Ascending aorta (tissue), 2 donors: ENCODE measurements around the gene AQP1. TPM values are rescaled to one million over a fixed set of nuclear protein-coding genes. Genes with fewer than 3 reads are reported as not detected.

ENCODE experiments used
- DNase-seq, 2 donors: peaks; one replicate each; pipeline ENCODE4 v3.0.0-alpha.2; 2019; ENCODE audit warnings: low spot score in 2 of 2
- H3K27ac ChIP-seq, 2 donors: fragments of 200-600 bp; sonication (generic); one replicate each; pipeline ENCODE4 v1.5.1; 2016 to 2017; ENCODE audit warnings: mild to moderate bottlenecking in 1 of 2
- H3K27me3 ChIP-seq: fragments of 200-600 bp; sonication (generic); one replicate; pipeline ENCODE4 v1.5.1; 2017
- H3K36me3 ChIP-seq, 2 donors: fragments of 200-600 bp; sonication (generic); one replicate each; pipeline ENCODE4 v1.5.1; 2016
- H3K4me1 ChIP-seq, 2 donors: fragments of 200-600 bp; sonication (generic); one replicate each; pipeline ENCODE4 v1.5.1; 2016 to 2017; ENCODE audit warnings: mild to moderate bottlenecking in 1 of 2
- H3K4me3 ChIP-seq, 2 donors: fragments of 200-600 bp; sonication (generic); one replicate each; pipeline ENCODE4 v1.5.1; 2016 to 2017; ENCODE audit warnings: mild to moderate bottlenecking in 1 of 2
- H3K9me3 ChIP-seq, 2 donors: fragments of 200-600 bp; sonication (generic); one replicate each; pipeline ENCODE4 v1.5.1; 2016
- intact Hi-C: fragments of 100-400 bp; cut with DNase I; formaldehyde crosslinking; loops from one replicate; pipeline ENCODE4 v1.15.1; 2023
- total RNA-seq: library from RNA; depleted of rRNA; stranded (reverse); fragments of >200 nt; gene quantifications from one replicate; pipeline ENCODE4 v1.1.0, GENCODE V29; 2016
- TF ChIP-seq, protein P1 (sequence below), 3 experiments: fragments of 200-600 bp in 2 of 3; fragments of 450-650 bp in 1 of 3; sonication (generic) in 2 of 3; IDR thresholded peaks; one replicate each; pipeline ENCODE4 v1.5.1; 2016 to 2019; ENCODE audit warnings: antibody characterized with exemption in 3 of 3, mild to moderate bottlenecking in 1 of 3, moderate library complexity in 1 of 3

AQP1 gene
- total RNA-seq, 1 donor from 2014 or later: 2,113 TPM

DNA sequence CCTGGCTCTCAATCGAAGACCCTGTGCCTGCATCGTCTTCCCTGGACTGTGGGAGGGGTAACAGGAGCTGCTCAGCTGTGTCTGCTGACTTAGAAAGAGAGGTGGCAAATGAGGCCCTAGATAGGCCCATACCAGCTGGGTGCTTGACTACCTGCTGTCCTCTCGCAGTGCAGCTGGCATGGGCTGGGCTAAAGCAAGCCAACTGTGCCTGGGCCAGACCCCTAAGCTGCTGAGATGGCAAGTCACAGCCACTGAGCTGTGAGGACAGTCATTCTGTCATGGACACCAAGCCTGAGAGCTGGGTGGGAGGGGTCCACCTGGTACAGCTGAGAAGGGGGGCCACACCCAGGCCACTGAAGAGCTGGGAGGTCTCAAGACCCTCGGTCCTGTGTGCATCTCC is 45.8 kb upstream of the AQP1 start:
- Histone ChIP-seq H3K27ac (peak overlapping the region in 1 of 2 donors; percentile 39), H3K9me3 (no peaks in the 10 kb centered on the region), H3K4me1 (peaks cover 14 to 30% of the 10 kb centered on the region in 2 donors), H3K36me3 (peaks cover 1 to 12% of the 10 kb centered on the region in 2 donors), H3K27me3 (no peaks in the 10 kb centered on the region), H3K4me3 (no peak overlapping the region)
- intact Hi-C loops: loop anchor here (2.0 kb wide), 1 partner anchor 23 kb away; no protein-coding TSS in a partner anchor
- no peak for DNase-seq
- TF ChIP-seq, protein P1, sequence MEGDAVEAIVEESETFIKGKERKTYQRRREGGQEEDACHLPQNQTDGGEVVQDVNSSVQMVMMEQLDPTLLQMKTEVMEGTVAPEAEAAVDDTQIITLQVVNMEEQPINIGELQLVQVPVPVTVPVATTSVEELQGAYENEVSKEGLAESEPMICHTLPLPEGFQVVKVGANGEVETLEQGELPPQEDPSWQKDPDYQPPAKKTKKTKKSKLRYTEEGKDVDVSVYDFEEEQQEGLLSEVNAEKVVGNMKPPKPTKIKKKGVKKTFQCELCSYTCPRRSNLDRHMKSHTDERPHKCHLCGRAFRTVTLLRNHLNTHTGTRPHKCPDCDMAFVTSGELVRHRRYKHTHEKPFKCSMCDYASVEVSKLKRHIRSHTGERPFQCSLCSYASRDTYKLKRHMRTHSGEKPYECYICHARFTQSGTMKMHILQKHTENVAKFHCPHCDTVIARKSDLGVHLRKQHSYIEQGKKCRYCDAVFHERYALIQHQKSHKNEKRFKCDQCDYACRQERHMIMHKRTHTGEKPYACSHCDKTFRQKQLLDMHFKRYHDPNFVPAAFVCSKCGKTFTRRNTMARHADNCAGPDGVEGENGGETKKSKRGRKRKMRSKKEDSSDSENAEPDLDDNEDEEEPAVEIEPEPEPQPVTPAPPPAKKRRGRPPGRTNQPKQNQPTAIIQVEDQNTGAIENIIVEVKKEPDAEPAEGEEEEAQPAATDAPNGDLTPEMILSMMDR (IDR thresholded peaks at IDR 0.05): no peak

DNA sequence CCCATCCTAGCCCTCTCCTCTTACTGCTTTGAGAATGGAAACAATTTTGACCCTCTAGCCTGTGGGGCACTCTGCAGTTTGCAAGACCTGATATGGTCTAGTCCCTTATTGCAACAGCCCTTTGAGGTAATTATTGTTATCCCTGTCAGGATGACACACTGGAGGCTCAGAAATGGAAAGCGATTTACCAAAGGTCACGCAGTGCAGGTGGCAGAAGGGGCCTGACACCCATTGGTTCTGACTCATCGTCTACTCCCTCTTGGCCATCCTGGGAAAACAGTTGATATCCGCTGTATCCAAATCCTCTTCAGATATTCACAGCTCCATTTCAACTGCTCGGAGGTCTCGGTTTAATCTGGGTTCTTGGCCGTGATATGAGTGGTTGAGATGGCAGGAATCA is 44.7 kb upstream of the AQP1 start:
- no peaks in the 10 kb centered on the region for H3K27me3 ChIP-seq
- H3K4me1 ChIP-seq: peaks cover 14 to 30% of the 10 kb centered on the region in 2 donors
- intact Hi-C loops: no loop called here
- DNase-seq: no peak
- H3K4me3 ChIP-seq: no peak overlapping the region
- H3K9me3 ChIP-seq: no peaks in the 10 kb centered on the region
- H3K36me3 ChIP-seq: peaks cover 4 to 8% of the 10 kb centered on the region in 2 donors
- H3K27ac ChIP-seq: no peak overlapping the region
- TF ChIP-seq, protein P1 (IDR thresholded peaks at IDR 0.05): no peak

DNA sequence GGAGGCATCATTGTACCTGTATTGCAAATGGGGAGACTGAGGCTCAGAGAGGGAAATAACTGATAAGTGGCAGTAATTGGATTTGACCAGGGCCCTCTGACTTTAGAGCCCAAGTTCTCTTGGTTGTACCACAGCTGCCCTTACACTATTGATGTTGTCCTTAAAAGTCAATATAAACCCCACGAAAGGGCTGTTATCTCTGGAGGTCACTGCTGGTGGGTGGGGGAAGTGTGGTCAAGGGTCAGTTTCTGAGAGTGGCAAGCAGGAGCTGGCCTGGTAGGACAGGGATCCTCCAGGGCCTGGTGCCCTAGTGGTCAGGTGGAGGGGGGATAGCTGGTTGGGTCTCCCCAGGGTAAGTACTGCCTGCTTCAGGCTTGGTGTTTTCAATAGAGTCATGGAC is 44.2 kb upstream of the AQP1 start:
- H3K4me1 ChIP-seq: peaks cover 14 to 30% of the 10 kb centered on the region in 2 donors
- no peak overlapping the region for H3K27ac ChIP-seq
- H3K27me3 ChIP-seq: no peaks in the 10 kb centered on the region
- no peak for DNase-seq
- TF ChIP-seq, protein P1 (IDR thresholded peaks at IDR 0.05): no peak
- intact Hi-C loops: no loop called here
- H3K9me3 ChIP-seq: no peaks in the 10 kb centered on the region
- H3K4me3 ChIP-seq: no peak overlapping the region
- peaks cover 9 to 13% of the 10 kb centered on the region in 2 donors for H3K36me3 ChIP-seq

DNA sequence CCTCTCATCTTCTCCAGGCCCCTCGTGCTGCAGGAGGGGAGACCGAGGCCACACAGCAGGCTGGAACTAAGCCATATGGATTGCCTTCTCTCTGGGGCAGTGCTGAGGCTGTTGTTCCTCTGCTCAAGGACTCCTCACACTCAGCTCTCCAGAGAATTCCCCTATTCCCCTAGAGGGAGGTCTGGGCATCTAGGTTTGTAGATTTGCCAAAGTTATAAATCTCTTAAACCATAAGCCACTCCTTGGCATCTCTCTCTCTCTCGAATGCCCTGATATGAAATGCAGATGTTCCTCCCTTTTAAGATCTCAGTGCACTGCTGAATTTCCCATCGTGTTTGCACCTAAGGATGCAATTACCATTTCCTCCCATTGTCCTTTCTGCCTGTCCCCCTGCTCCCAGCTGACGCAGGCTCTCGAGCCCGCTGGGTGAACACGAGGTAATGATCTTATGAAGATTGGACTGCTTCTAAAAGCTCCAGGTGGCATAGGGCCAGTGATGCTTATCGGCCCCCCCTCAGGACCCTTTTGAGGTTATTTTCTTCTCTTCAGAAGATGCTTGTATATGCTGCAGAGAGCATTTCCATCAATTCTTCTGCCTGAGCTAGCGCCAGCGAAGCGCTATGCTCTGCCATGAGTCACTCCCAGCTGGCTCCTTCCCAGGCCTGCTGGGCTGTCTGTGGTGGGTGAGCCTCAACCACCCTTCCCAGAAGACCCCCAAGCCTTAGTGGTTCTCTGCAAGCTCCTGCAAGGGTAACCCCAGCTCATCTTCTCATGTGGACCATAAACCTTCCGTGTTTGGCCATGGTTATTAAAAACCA is 41.6 kb upstream of the AQP1 start:
- Histone ChIP-seq H3K27me3 (no peaks in the 10 kb centered on the region), H3K4me1 (peaks cover 3 to 6% of the 10 kb centered on the region in 2 donors), H3K9me3 (no peaks in the 10 kb centered on the region), H3K36me3 (peaks cover 30 to 35% of the 10 kb centered on the region in 2 donors), H3K4me3 (no peak overlapping the region), H3K27ac (no peak overlapping the region)
- intact Hi-C loops: no loop called here
- TF ChIP-seq, protein P1 (IDR thresholded peaks at IDR 0.05): no peak
- no peak for DNase-seq

DNA sequence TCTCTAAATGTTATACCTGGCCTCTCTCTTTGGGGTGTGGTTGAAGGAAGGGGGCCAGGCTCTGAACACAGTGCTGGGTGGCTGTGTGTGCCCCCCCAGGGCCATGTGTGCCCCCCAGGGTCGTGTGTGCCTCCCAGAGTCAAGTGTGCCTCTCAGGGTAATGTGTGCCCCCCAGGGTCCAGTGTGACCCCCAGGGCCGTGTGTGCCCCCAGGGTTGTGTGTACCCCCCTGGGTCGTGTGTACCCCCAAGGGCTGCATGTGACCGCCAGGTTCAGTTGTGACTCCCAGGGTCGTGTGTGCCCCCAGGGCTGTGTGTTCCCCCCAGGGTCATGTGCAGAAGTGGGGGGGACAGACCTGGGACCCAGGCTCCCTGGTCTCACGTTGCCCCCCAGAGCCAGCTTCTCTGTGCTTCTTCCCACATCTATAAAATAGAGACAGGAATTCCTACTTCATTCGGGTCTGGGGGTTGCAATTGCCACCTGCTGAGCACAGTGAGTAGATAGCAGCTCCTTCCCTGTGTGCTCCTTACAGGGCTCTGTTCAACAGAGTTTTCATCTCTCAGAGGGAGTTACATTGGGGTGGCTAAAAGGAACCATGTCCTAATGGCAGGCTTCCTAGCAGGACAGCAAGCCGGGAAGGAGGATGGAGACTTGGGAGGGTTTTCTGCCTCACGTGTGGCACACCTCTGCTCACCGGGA is 40.7 kb upstream of the AQP1 start:
- Histone ChIP-seq H3K9me3 (no peaks in the 10 kb centered on the region), H3K4me1 (peaks cover 3 to 6% of the 10 kb centered on the region in 2 donors), H3K4me3 (no peak overlapping the region), H3K36me3 (peaks cover 36 to 44% of the 10 kb centered on the region in 2 donors), H3K27ac (no peak overlapping the region), H3K27me3 (no peaks in the 10 kb centered on the region)
- TF ChIP-seq, protein P1 (IDR thresholded peaks at IDR 0.05): no peak
- intact Hi-C loops: no loop called here
- no peak for DNase-seq
